Uterus (tissue), 4 donors: ENCODE measurements around the gene HTRA1. TPM values are rescaled to one million over a fixed set of nuclear protein-coding genes. Genes with fewer than 3 reads are reported as not detected.

Source experiments
- DNase-seq, 2 donors: peaks; one replicate each; pipeline ENCODE4 v3.0.0-alpha.2; 2019 to 2020
- H3K27ac ChIP-seq, 2 donors: fragments of 200-600 bp; sonication (generic); 1 replicate in 1 of 2; 2 replicates in 1 of 2; pipeline ENCODE4 v1.5.1; 2016 to 2018
- H3K27me3 ChIP-seq, 2 donors: fragments of 200-600 bp; sonication (generic); one replicate each; pipeline ENCODE4 v1.5.1; 2018 to 2019; ENCODE audit warnings: control low read depth in 1 of 2
- H3K36me3 ChIP-seq, 2 donors: fragments of 200-600 bp; sonication (generic); one replicate each; pipeline ENCODE4 v1.5.1; 2019; ENCODE audit warnings: control low read depth in 1 of 2
- H3K4me1 ChIP-seq, 2 donors: fragments of 200-600 bp; sonication (generic); one replicate each; pipeline ENCODE4 v1.5.1; 2018 to 2019; ENCODE audit warnings: control low read depth in 1 of 2
- H3K4me3 ChIP-seq, 2 donors: fragments of 200-600 bp; sonication (generic); 1 replicate in 1 of 2; 2 replicates in 1 of 2; pipeline ENCODE4 v1.5.1; 2018 to 2019; ENCODE audit warnings: mild to moderate bottlenecking in 1 of 2
- H3K9me3 ChIP-seq, 2 donors: fragments of 200-600 bp; sonication (generic); one replicate each; pipeline ENCODE4 v1.5.1; 2019; ENCODE audit warnings: control low read depth in 1 of 2
- POLR2A ChIP-seq, 2 donors: fragments of 450-650 bp; IDR thresholded peaks; one replicate each; pipeline ENCODE4 v1.6.1; 2016; ENCODE audit warnings: antibody characterized with exemption in 2 of 2, mild to moderate bottlenecking in 1 of 2, moderate library complexity in 1 of 2
- intact Hi-C: fragments of 100-400 bp; cut with DNase I; formaldehyde crosslinking; loops from one replicate; pipeline ENCODE4 v1.15.1; 2023; ENCODE audit warnings: low total_unique reads
- total RNA-seq, 4 donors: library from RNA; depleted of rRNA in 3 of 4; stranded (reverse); fragments of >200 nt in 3 of 4; gene quantifications; one replicate each; pipeline versions ENCODE4 v1.1.0 to v1.2.4, GENCODE V29; 2014 to 2023
- TF ChIP-seq, protein P1 (sequence below), 4 experiments: fragments of 200-600 bp in 2 of 4; fragments of 450-650 bp in 2 of 4; sonication (generic) in 2 of 4; IDR thresholded peaks; one replicate each; pipeline ENCODE4 v1.5.1; 2016 to 2019; ENCODE audit warnings: antibody characterized with exemption in 4 of 4, mild to moderate bottlenecking in 2 of 4, moderate library complexity in 1 of 4
- donor health status: DM: yes; HTN: yes; CAD: no.

HTRA1 gene
- total RNA-seq, 4 donors from 2014 or later, result 98.3 to 153 (median 142) TPM

DNA sequence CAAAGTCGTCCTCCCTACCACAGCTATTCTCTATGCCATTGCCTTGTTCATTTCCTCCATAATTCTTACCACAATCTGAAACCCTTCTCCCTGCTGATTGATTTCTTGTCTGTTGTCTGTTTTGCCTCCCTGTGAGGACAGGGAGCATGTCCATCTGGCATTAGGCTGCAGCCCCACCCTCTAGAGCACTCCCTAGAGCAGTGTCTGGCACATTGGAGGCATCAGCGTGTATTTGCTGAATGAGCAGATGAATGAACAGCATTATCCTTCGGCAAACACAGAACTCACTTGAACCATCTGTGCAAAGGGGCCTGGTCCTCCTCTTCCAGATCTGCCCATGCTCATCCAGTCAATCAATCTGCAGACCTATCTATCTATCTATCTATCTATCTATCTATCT lies 94.1 kb downstream of the HTRA1 start:
- DNase-seq, result no peak
- Histone ChIP-seq H3K9me3 (no peaks in the 10 kb centered on the region), H3K27me3 (no peaks in the 10 kb centered on the region), H3K4me3 (no peak overlapping the region), H3K27ac (no peak overlapping the region), H3K36me3 (no peaks in the 10 kb centered on the region), H3K4me1 (no peaks in the 10 kb centered on the region)
- TF ChIP-seq, protein P1, sequence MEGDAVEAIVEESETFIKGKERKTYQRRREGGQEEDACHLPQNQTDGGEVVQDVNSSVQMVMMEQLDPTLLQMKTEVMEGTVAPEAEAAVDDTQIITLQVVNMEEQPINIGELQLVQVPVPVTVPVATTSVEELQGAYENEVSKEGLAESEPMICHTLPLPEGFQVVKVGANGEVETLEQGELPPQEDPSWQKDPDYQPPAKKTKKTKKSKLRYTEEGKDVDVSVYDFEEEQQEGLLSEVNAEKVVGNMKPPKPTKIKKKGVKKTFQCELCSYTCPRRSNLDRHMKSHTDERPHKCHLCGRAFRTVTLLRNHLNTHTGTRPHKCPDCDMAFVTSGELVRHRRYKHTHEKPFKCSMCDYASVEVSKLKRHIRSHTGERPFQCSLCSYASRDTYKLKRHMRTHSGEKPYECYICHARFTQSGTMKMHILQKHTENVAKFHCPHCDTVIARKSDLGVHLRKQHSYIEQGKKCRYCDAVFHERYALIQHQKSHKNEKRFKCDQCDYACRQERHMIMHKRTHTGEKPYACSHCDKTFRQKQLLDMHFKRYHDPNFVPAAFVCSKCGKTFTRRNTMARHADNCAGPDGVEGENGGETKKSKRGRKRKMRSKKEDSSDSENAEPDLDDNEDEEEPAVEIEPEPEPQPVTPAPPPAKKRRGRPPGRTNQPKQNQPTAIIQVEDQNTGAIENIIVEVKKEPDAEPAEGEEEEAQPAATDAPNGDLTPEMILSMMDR (IDR thresholded peaks at IDR 0.05), result no peak
- TF ChIP-seq POLR2A (IDR thresholded peaks at IDR 0.05), result no peak
- intact Hi-C loops, result no loop called here

- no peaks in the 10 kb centered on the region for H3K36me3 ChIP-seq
- no peaks in the 10 kb centered on the region for H3K9me3 ChIP-seq
- no peak for TF ChIP-seq POLR2A (IDR thresholded peaks at IDR 0.05)
- TF ChIP-seq, protein P1 (IDR thresholded peaks at IDR 0.05), result no peak
- no peak for DNase-seq
- H3K27me3 ChIP-seq, result no peaks in the 10 kb centered on the region
- H3K4me3 ChIP-seq, result no peak overlapping the region
- H3K4me1 ChIP-seq, result no peaks in the 10 kb centered on the region
- H3K27ac ChIP-seq, result no peak overlapping the region
- intact Hi-C loops, result no loop called here
Measured at GRCh38 chr10:122557516-122557915, 96.2 kb downstream of the HTRA1 start.

- Histone ChIP-seq H3K4me1 (no peaks in the 10 kb centered on the region), H3K36me3 (no peaks in the 10 kb centered on the region), H3K4me3 (no peak overlapping the region), H3K9me3 (no peaks in the 10 kb centered on the region), H3K27me3 (no peaks in the 10 kb centered on the region), H3K27ac (no peak overlapping the region)
- no peak for DNase-seq
- intact Hi-C loops, result no loop called here
- no peak for TF ChIP-seq POLR2A (IDR thresholded peaks at IDR 0.05)
- TF ChIP-seq, protein P1 (IDR thresholded peaks at IDR 0.05), result no peak
Measured at GRCh38 chr10:122558452-122558851, 97.1 kb downstream of the HTRA1 start.

- intact Hi-C loops, result no loop called here
- DNase-seq, result no peak
- Histone ChIP-seq H3K27me3 (no peaks in the 10 kb centered on the region), H3K4me3 (no peak overlapping the region), H3K9me3 (no peaks in the 10 kb centered on the region), H3K4me1 (no peaks in the 10 kb centered on the region), H3K36me3 (no peaks in the 10 kb centered on the region), H3K27ac (no peak overlapping the region)
- no peak for TF ChIP-seq POLR2A (IDR thresholded peaks at IDR 0.05)
- TF ChIP-seq, protein P1 (IDR thresholded peaks at IDR 0.05), result no peak
Measured at GRCh38 chr10:122559228-122559627, 97.9 kb downstream of the HTRA1 start.

DNA sequence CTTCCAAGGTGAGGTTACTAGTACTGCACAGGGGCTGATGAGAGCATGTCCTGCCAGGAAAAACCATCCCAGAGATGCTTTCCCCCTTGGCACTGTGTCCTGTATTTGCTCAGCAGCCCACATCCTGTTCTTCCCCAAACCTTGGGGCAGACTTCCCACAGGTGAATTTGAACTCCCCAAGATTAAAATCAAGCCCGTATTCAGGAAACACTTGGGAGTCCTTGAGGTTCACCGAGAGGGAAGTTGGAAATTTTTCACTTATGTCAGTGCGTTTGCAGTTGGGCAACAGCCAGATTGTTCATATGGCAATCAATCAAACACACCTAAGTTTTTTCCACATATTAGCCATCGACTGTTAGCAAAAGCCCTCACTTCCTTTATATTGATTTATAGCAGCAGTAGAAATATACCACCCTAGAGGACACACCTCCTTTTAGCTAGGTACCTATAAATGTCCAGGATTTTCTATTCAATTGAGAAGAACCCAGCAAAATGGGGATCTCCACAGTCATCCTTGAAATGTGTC lies 99.0 kb downstream of the HTRA1 start, which contains the start of gene DMBT1:
Gene DMBT1, plus strand, starts transcription at position 476 of the 526 bp plus-strand sequence. Its CDS starts 17 bp downstream, at position 493.
- H3K27ac ChIP-seq, result no peak within 1 kb of the TSS
- no peak within 1 kb of the TSS for H3K4me3 ChIP-seq
- H3K4me1 ChIP-seq, result no peaks in the 10 kb centered on the region
- TF ChIP-seq, protein P1 (IDR thresholded peaks at IDR 0.05), result no peak
- no peak for TF ChIP-seq POLR2A (IDR thresholded peaks at IDR 0.05)
- H3K9me3 ChIP-seq, result no peaks in the 10 kb centered on the region
- intact Hi-C loops, result loop anchor here (10.0 kb wide), 1 partner anchor 116 kb away; no protein-coding TSS in a partner anchor
- no peak for DNase-seq
- H3K36me3 ChIP-seq, result no peaks in the 10 kb centered on the region
- no peaks in the 10 kb centered on the region for H3K27me3 ChIP-seq
